T-helper 2 cell treated with Interferon-gamma antibody and Interleukin-4, amounts not matched to agents 100 ng/mL and 5 ng/mL, for 36 hours (primary cell): ENCODE data around the gene TLR2. TPM values are rescaled to one million over a fixed set of nuclear protein-coding genes. Genes with fewer than 3 reads are reported as not detected.

Experiments used
- intact Hi-C: fragments of 100-400 bp; cut with micrococcal nuclease; formaldehyde crosslinking; loops from one replicate; pipeline ENCODE4 v1.15.1; 2023
- total RNA-seq: library from RNA; stranded (reverse); gene quantifications from 2 replicates; pipeline ENCODE4 v1.2.3, GENCODE V29; 2022

TLR2 gene
- total RNA-seq, 1 donor from 2014 or later = 3.9 TPM

DNA sequence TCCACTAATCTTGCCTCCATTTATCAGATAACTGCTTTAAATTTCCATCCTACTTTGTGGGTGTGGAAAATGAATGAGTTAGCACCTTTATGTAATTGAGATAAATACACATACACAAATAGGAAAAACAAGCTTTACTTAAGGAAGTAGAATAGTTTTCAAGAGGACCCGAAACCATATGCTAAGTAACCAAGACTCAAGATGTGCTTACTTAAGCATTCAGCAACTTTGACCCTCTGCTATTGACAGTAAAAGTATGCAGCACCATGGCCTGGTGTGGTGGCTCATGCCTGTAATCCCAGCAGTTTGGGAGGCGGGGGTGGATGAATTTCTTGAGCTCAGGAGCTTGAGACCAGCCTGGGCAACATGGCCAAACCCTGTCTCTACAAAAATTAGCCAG is 45.8 kb downstream of the TLR2 start:
- intact Hi-C loops = no loop called here

DNA sequence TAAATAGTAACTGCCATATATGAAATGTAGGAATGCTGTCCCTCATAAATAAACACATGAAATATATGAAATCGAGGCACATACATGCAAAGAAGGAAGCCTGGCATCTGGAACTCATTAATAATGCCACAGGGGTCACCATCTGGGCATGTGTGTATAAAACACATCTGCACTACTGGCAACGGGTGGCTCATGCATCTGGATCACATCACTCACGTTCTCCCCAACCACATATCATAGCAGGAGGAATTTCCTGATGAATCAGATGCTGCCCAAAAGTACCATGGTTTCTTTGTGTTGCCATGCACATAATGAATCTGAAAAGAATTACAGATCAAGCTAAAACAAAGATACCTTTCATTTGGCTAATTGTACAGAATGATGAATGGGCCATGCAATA is 47.2 kb downstream of the TLR2 start:
- intact Hi-C loops = no loop called here

- intact Hi-C loops = no loop called here
These were observed 49.8 kb downstream of the TLR2 start for GRCh38 chr4:153733751-153734448.

DNA sequence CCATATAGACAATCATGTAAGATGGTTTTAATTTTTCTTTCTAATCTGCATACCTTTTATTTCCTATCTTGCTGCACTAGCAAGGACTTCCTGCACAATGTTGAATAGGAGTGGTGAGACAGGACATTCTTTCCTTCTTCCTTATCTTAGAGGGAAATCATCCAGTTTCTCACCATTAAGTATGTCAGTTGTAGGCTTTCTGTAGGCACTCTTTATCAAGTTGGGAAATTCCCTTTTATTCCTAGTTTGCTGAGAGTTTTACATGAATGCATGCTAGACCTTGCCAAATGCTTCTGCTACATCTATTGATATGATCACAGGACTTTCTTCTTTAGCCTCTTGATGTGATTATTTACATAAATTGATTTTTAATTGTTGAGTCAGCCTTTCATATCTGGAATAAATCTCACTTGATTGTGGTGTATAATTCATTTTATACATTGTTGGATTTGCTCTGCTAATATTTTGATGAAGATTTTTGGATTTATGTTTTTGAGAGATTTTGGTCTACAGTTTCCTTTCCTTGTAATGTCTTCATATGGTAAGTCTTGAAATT is 51.9 kb downstream of the TLR2 start:
- intact Hi-C loops = no loop called here

- intact Hi-C loops = no loop called here
These were observed 57.5 kb downstream of the TLR2 start for GRCh38 chr4:153741541-153741940.

- intact Hi-C loops = no loop called here
These were observed 61.6 kb downstream of the TLR2 start for GRCh38 chr4:153745651-153746050.

DNA sequence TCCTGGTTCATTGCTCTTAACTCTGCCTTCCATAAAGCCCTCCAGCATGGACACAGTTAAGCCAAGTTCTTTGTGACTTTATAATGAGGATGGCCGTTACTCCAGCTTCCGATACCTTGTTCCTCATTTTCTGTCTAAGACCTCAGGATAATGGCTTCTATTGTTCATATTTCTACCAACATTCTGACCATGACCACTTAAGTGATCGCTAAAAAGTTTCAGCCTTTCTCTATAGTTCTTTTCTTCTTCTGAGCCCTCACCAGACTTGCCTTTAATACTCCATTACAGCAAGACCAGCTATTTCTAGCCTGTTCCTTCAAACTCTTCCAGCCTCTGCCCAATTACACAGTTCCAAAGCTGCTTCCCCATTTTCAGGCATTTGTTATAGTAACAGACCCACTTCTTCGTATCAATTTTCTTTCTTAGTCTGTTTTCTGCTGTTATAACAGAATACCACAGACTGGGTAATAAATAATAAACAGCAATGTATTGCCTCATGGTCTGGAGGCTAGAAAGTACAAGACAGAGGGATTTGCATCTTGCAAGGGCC is 63.4 kb downstream of the TLR2 start:
- intact Hi-C loops = no loop called here

- intact Hi-C loops = no loop called here
These were observed 64.3 kb downstream of the TLR2 start for GRCh38 chr4:153748378-153748777.

DNA sequence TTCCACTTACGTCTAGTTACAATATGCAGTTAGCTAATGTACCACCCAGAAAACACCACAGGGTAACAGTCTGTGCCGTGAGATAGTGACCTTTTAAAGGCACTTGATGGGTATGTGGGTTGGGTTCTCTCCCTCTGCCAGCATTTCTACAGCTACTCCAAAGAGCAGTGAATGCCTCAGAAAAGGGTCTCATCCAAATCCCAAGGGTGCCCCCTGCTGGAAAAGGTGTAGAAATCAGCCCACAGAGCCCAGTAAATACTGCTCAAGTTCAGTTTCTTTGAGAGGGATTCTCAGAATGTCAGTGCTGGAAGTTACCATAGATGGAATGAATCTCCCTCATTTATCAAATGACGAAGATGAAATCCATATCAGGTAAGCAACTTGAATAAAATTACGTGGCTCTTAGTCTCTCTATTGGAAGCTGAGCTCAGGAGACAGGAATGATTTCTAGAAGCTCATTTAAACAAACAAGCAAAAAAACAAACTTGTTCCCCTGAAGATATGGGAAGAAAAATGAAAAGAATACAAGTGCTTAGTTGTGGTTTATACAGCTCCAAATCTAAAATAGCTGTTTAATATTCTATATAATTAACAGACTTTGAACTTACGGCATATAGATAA is 66.2 kb downstream of the TLR2 start:
- intact Hi-C loops = loop anchor here (1.0 kb wide), 3 partner anchors 105 to 406 kb away; partner anchors contain the start of gene MND1

DNA sequence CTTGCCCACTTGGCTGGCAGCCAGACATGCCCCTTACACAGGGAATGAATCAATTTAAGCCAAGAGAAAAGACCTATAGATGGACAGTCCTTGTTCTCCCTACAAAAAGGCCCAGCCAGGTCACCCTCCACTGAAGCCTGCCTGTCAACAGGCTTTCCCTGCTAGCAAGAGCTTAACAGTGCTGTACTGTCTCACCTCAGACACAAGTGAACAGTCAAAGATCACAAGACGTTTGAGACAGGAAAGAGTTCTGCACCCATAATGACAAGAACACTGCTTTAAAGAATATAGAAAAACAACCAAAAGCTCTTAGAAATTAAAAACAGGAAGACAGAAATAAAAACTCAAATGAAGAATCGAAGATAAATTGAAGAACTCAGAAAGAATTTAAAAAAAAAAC is 71.1 kb downstream of the TLR2 start:
- intact Hi-C loops = no loop called here

Other genes starting within 250 kb of the TLR2 start
- 37.8 and 41.9 TPM in 2 replicates for gene TMEM131L, start 217.9 kb upstream of the TLR2 start, total RNA-seq
- gene RNF175, start 75.7 kb downstream of the TLR2 start, total RNA-seq = not detected in 2 replicates
- gene SFRP2, start 104.8 kb downstream of the TLR2 start, total RNA-seq = not detected in 2 replicates